ENCODE measurements around the gene ARHGAP31. TPM values are rescaled to one million over a fixed set of nuclear protein-coding genes. Genes with fewer than 3 reads are reported as not detected.

ARHGAP31 gene
- total and polyA plus RNA-seq, 2 experiments from 2014 or later: 1.2 to 4.3 TPM

GRCh38 chr3:119428538-119428937, 134.4 kb downstream of the ARHGAP31 start:
- TF ChIP-seq CTCF (conservative IDR thresholded peaks at IDR 0.05; ENCODE audit: low read depth in 2 of 2) (peak; percentile 77 to 79), REST (IDR thresholded peaks at IDR 0.05; ENCODE audit: unreplicated experiment) (no peak)
- Mint-ChIP-seq H3K4me1 (no peaks in the 10 kb centered on the region), H3K27me3 (ENCODE audit: insufficient read depth, low read depth, poor library complexity) (peaks cover 7% of the 10 kb centered on the region), H3K27ac (no peak overlapping the region), H3K36me3 (ENCODE audit: low read depth) (peaks cover 84% of the 10 kb centered on the region), H3K9me3 (peaks cover 67% of the 10 kb centered on the region), H3K4me3 (no peak overlapping the region)
- Histone ChIP-seq H4K20me1 (replicated peaks; ENCODE audit: insufficient read depth) (no peaks in the 10 kb centered on the region), H2AFZ (no peak overlapping the region), H3K27ac (ENCODE audit: low read depth) (no peak overlapping the region), H3F3A (replicated peaks; ENCODE audit: low read depth) (no peaks in the 10 kb centered on the region), H3K4me2 (no peak overlapping the region), H3K79me2 (replicated peaks; ENCODE audit: insufficient read depth) (no peaks in the 10 kb centered on the region; the same call in 1 of the 2 replicates), H3K4me3 (no peak overlapping the region), H3K9me2 (ENCODE audit: insufficient read depth) (no peaks in the 10 kb centered on the region), H3K4me1 (ENCODE audit: insufficient read depth) (no peaks in the 10 kb centered on the region), H3K36me3 (ENCODE audit: insufficient read depth) (peaks cover 57% of the 10 kb centered on the region), H3K27me3 (ENCODE audit: insufficient read depth) (no peaks in the 10 kb centered on the region)
- ATAC-seq (peak; percentile 46), DNase-seq (ENCODE audit: low spot score) (peak; percentile 65)

GRCh38 chr3:119433613-119434325, 139.6 kb downstream of the ARHGAP31 start:
- H3K27ac ChIP-seq (ENCODE audit: low read depth): no peak overlapping the region
- Mint-ChIP-seq H3K4me1 (no peaks in the 10 kb centered on the region), H3K36me3 (ENCODE audit: low read depth) (peaks cover 88% of the 10 kb centered on the region), H3K4me3 (no peak overlapping the region), H3K9me3 (peaks cover 19% of the 10 kb centered on the region), H3K27me3 (ENCODE audit: insufficient read depth, low read depth, poor library complexity) (peaks cover 2% of the 10 kb centered on the region), H3K27ac (no peak overlapping the region)
- no peaks in the 10 kb centered on the region for H3K9me2 ChIP-seq (ENCODE audit: insufficient read depth)
- no peaks in the 10 kb centered on the region for H3K27me3 ChIP-seq (ENCODE audit: insufficient read depth)
- no peaks in the 10 kb centered on the region for H3K4me1 ChIP-seq (ENCODE audit: insufficient read depth)
- H3K4me2 ChIP-seq: no peak overlapping the region
- no peak overlapping the region for H3K4me3 ChIP-seq
- DNase-seq (ENCODE audit: low spot score) (no peak), ATAC-seq (no peak)
- TF ChIP-seq POLR2AphosphoS5 (IDR thresholded peaks at IDR 0.05; ENCODE audit: low read depth) (no peak), CREB1 (CRISPR knock-in tag; IDR thresholded peaks at IDR 0.05; ENCODE audit: low read depth) (no peak), ZNF331 (CRISPR knock-in tag; IDR thresholded peaks at IDR 0.05; ENCODE audit: low read depth) (no peak), EZH2phosphoT487 (IDR thresholded peaks at IDR 0.05; ENCODE audit: unreplicated experiment) (no peak), STAT1 (IDR thresholded peaks at IDR 0.05; ENCODE audit: unreplicated experiment) (no peak), NANOG (IDR thresholded peaks at IDR 0.05; ENCODE audit: borderline replicate concordance) (no peak), ZNF114 (CRISPR knock-in tag; IDR thresholded peaks at IDR 0.05) (no peak), CTCF (conservative IDR thresholded peaks at IDR 0.05; ENCODE audit: low read depth in 2 of 2) (no peak)
- no peaks in the 10 kb centered on the region; the same call in 1 of the 2 replicates for H3K79me2 ChIP-seq (replicated peaks; ENCODE audit: insufficient read depth)
- H4K20me1 ChIP-seq (replicated peaks; ENCODE audit: insufficient read depth): 0 out of 2 replicates have a peak, but pooled peaks cover 5% of the 10 kb centered on the region
- no peak overlapping the region for H2AFZ ChIP-seq
- H3F3A ChIP-seq (replicated peaks; ENCODE audit: low read depth): no peaks in the 10 kb centered on the region
- peaks cover 76% of the 10 kb centered on the region for H3K36me3 ChIP-seq (ENCODE audit: insufficient read depth)

All from GM23338 (cell line).